SK-N-SH treated with all-trans-retinoic acid at 6 μM for 48 hours (cell line): ENCODE data around the gene NRBF2.

Experiments
- ARNTL ChIP-seq: fragments of 450-650 bp; formaldehyde crosslinking; IDR thresholded peaks from 2 replicates; pipeline ENCODE4 v1.5.0; 2020; ENCODE audit warnings: low read depth, mild to moderate bottlenecking, moderate library complexity, borderline replicate concordance
- RARB ChIP-seq: fragments of 250-450 bp; sonication (Bioruptor Pico); IDR thresholded peaks from 2 replicates; pipeline ENCODE4 v1.8.0; 2021; ENCODE audit warnings: mild to moderate bottlenecking, moderate library complexity
- TOX ChIP-seq: fragments of 250-450 bp; sonication (Bioruptor Pico); IDR thresholded peaks from 2 replicates; pipeline ENCODE4 v1.8.0; 2021; ENCODE audit warnings: mild to moderate bottlenecking, moderate library complexity, borderline replicate concordance
- ZNF8 ChIP-seq: fragments of 450-650 bp; formaldehyde crosslinking; IDR thresholded peaks from 2 replicates; pipeline ENCODE4 v1.5.0; 2020; ENCODE audit warnings: mild to moderate bottlenecking, moderate library complexity
- TF ChIP-seq, protein P1 (sequence below): fragments of 250-450 bp; sonication (Bioruptor Pico); IDR thresholded peaks from 2 replicates; pipeline ENCODE4 v1.8.0; 2020; ENCODE audit warnings: mild to moderate bottlenecking, moderate library complexity, borderline replicate concordance

DNA sequence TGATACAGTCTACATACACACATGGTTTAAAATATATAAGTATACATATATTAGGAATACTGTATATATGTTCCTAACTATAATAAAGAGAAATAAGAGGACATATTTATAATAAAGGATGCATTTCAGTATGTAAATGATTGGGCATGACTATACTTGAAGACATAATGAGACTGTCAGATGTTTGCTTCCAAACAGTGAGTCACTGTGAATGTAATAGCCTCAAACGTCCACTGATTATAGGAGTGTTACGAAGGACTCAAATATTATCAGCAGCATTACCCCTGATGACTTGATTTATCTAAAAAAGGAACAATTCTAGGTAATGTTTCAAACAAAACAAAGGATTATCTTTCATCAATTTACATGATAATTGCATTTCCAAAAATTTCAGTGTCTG, 39.9 kb upstream of the NRBF2 start:
- TF ChIP-seq, protein P1, sequence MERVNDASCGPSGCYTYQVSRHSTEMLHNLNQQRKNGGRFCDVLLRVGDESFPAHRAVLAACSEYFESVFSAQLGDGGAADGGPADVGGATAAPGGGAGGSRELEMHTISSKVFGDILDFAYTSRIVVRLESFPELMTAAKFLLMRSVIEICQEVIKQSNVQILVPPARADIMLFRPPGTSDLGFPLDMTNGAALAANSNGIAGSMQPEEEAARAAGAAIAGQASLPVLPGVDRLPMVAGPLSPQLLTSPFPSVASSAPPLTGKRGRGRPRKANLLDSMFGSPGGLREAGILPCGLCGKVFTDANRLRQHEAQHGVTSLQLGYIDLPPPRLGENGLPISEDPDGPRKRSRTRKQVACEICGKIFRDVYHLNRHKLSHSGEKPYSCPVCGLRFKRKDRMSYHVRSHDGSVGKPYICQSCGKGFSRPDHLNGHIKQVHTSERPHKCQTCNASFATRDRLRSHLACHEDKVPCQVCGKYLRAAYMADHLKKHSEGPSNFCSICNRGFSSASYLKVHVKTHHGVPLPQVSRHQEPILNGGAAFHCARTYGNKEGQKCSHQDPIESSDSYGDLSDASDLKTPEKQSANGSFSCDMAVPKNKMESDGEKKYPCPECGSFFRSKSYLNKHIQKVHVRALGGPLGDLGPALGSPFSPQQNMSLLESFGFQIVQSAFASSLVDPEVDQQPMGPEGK (CRISPR knock-in tag), result no peak
- TF ChIP-seq RARB (no peak), TOX (CRISPR knock-in tag) (no peak), ZNF8 (CRISPR knock-in tag) (no peak), ARNTL (CRISPR knock-in tag) (no peak)
